ENCODE results near the gene TACC2.
A peak's percentile ranks its signal among the peaks of the same experiment; 100 is the strongest.

TACC2 gene

DNA sequence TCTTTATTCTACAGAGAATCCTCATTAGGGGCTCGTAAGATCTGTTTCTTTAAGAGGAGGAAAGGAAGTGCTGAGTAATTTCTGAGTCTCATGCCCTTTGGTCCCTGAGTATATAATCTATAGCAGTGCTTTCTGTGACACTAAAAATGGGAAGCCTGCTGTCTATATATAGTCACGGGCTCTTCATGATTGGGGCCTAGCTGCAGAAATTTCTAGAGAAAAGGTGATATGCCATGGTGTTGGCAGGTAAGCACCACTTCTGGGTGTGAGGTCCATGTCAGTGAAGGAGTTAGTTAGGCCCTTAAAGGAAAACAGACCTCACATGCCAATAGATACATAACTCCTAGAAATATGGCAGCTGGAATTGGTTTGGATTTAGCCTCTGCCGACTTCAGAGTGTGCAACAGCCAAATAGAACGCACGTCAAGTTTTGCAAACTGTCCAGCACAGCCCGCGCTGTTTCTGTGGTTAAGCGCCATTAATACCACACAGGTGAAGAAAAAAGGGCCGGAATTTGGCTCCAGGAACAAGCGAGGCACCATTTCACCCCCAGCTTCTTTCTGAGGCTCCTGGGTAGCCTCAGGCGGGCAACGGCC is 123.2 kb downstream of the TACC2 start:
- Histone ChIP-seq H3K4me3 (ENCODE audit: low read length) (peak overlapping the region; percentile 21), H3K9me3 (ENCODE audit: control insufficient read depth, low read length) (no peaks in the 10 kb centered on the region), H3K36me3 (ENCODE audit: control insufficient read depth, insufficient read depth, low read length) (no peaks in the 10 kb centered on the region), H3K9ac (ENCODE audit: low read length) (peak overlapping the region; percentile 93), H3K27me3 (ENCODE audit: control insufficient read depth, insufficient read depth, low read length) (no peaks in the 10 kb centered on the region), H3K4me1 (ENCODE audit: control insufficient read depth, insufficient read depth, low read length) (peaks cover 30% of the 10 kb centered on the region)

GRCh38 chr10:122112625-122113160 is 123.7 kb downstream of the TACC2 start:
- Histone ChIP-seq H3K4me1 (ENCODE audit: control insufficient read depth, insufficient read depth, low read length) (peaks cover 30% of the 10 kb centered on the region), H3K9ac (ENCODE audit: low read length) (peak overlapping the region; percentile 93), H3K36me3 (ENCODE audit: control insufficient read depth, insufficient read depth, low read length) (no peaks in the 10 kb centered on the region), H3K4me3 (ENCODE audit: low read length) (peak overlapping the region; percentile 77), H3K9me3 (ENCODE audit: control insufficient read depth, low read length) (no peaks in the 10 kb centered on the region), H3K27me3 (ENCODE audit: control insufficient read depth, insufficient read depth, low read length) (no peaks in the 10 kb centered on the region)

- Histone ChIP-seq H3K9me3 (ENCODE audit: control insufficient read depth, low read length) (no peaks in the 10 kb centered on the region), H3K4me1 (ENCODE audit: control insufficient read depth, insufficient read depth, low read length) (peaks cover 30% of the 10 kb centered on the region), H3K4me3 (ENCODE audit: low read length) (peak overlapping the region; percentile 77), H3K9ac (ENCODE audit: low read length) (peak overlapping the region; percentile 93), H3K27me3 (ENCODE audit: control insufficient read depth, insufficient read depth, low read length) (no peaks in the 10 kb centered on the region), H3K36me3 (ENCODE audit: control insufficient read depth, insufficient read depth, low read length) (no peaks in the 10 kb centered on the region)
Observed at GRCh38 chr10:122113161-122113944, 124.4 kb downstream of the TACC2 start.

DNA sequence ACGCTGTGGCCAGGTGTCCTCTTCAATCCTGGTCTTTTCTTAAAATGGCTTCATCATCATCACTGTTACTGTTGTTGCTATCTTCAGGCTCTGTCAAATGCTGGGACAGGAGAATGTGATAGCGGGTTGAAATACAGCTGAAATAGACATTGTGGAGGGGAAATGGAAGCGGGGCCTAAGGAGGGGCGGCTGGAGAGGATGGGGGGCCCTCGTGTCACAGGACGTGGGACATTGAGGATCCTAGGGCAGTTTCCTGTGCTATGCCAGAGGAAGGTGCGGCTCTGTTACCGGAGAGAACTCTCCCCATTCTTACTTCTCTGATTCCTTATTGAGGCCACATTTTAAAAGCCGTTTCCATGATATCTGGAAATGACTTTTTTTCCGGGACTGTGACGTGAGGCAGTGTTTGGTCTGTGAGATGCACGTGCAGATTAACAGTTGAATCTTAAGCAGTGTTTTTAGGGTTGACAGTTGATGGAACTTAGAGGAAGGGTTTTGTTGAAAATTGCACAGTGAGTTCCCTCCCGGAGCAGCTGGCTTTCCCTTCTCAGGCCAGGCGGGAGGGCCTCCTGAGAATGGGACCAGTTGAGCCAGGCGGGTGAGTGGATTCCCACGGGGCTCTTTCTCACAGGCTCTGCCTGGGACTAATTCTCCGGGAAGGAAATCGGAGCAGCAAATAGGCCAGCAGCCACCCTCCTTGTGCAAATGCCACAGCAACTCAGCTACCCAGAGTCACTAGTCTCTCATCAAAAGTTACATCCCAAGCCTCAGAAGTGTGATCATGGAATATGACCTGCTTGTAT is 125.2 kb downstream of the TACC2 start:
- Histone ChIP-seq H3K27me3 (ENCODE audit: control insufficient read depth, insufficient read depth, low read length) (no peaks in the 10 kb centered on the region), H3K36me3 (ENCODE audit: control insufficient read depth, insufficient read depth, low read length) (no peaks in the 10 kb centered on the region)

GRCh38 chr10:122115874-122116273 is 126.9 kb downstream of the TACC2 start:
- peaks cover 30% of the 10 kb centered on the region for H3K4me1 ChIP-seq (ENCODE audit: control insufficient read depth, insufficient read depth, low read length)
- no peaks in the 10 kb centered on the region for H3K27me3 ChIP-seq (ENCODE audit: control insufficient read depth, insufficient read depth, low read length)
- H3K9ac ChIP-seq (ENCODE audit: low read length) = no peak overlapping the region
- H3K9me3 ChIP-seq (ENCODE audit: control insufficient read depth, low read length) = no peaks in the 10 kb centered on the region
- no peak overlapping the region for H3K4me3 ChIP-seq (ENCODE audit: low read length)
- H3K36me3 ChIP-seq (ENCODE audit: control insufficient read depth, insufficient read depth, low read length) = no peaks in the 10 kb centered on the region

More for the DNA sequence above, 125.2 kb downstream of the TACC2 start:
- Histone ChIP-seq H3K9ac (ENCODE audit: low read length) (peak overlapping the region; percentile 93), H3K4me3 (ENCODE audit: low read length) (peak overlapping the region; percentile 77), H3K4me1 (ENCODE audit: control insufficient read depth, insufficient read depth, low read length) (peaks cover 30% of the 10 kb centered on the region), H3K9me3 (ENCODE audit: control insufficient read depth, low read length) (no peaks in the 10 kb centered on the region)

GRCh38 chr10:122116331-122116730 is 127.4 kb downstream of the TACC2 start:
- H3K4me1 ChIP-seq (ENCODE audit: control insufficient read depth, insufficient read depth, low read length) = peaks cover 30% of the 10 kb centered on the region

GRCh38 chr10:122117475-122117874 is 128.5 kb downstream of the TACC2 start:
- no peak overlapping the region for H3K9ac ChIP-seq (ENCODE audit: low read length)
- H3K9me3 ChIP-seq (ENCODE audit: control insufficient read depth, low read length) = no peaks in the 10 kb centered on the region
- H3K4me1 ChIP-seq (ENCODE audit: control insufficient read depth, insufficient read depth, low read length) = peaks cover 24% of the 10 kb centered on the region
- H3K36me3 ChIP-seq (ENCODE audit: control insufficient read depth, insufficient read depth, low read length) = no peaks in the 10 kb centered on the region
- H3K27me3 ChIP-seq (ENCODE audit: control insufficient read depth, insufficient read depth, low read length) = no peaks in the 10 kb centered on the region
- H3K4me3 ChIP-seq (ENCODE audit: low read length) = no peak overlapping the region

More at GRCh38 chr10:122116331-122116730, 127.4 kb downstream of the TACC2 start:
- Histone ChIP-seq H3K9ac (ENCODE audit: low read length) (no peak overlapping the region), H3K4me3 (ENCODE audit: low read length) (no peak overlapping the region), H3K36me3 (ENCODE audit: control insufficient read depth, insufficient read depth, low read length) (no peaks in the 10 kb centered on the region), H3K9me3 (ENCODE audit: control insufficient read depth, low read length) (no peaks in the 10 kb centered on the region), H3K27me3 (ENCODE audit: control insufficient read depth, insufficient read depth, low read length) (no peaks in the 10 kb centered on the region)

DNA sequence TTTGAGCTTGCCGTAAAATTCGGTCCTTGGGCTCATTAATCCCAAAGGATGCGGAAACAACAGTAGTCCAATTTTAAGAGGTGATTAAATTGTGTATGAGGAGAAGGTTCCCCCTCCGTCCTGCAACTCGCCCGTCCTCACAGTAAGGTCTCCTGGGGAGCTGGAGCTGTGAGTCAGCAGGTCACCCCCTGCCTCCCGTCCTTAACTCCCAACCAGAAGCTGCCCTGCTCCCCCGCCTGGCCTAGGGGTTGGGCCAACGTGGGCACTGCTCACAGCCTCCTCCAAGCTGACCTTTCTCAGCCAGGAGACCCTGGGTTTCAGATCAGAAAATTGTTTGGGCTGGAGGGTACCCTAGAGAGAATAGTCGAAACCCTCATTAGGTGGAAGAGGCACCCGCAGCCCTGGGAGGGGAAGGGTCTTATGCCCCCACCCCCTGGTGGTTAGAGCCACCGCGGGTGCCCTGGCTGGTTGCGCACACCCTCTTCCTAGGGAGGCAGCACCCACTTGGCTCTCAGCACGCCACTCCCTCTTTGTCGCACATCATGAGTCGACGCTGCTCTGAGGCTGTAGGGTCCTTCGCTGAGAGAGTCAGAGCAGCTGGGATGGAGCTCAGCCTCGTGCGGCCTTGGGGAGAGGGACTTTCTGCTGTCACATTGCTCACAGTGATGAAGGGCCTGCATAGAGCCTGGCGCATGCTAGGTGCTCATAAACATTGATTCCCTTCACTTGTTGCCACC is 131.2 kb downstream of the TACC2 start:
- Histone ChIP-seq H3K27me3 (ENCODE audit: control insufficient read depth, insufficient read depth, low read length) (no peaks in the 10 kb centered on the region), H3K4me1 (ENCODE audit: control insufficient read depth, insufficient read depth, low read length) (peaks cover 13% of the 10 kb centered on the region), H3K4me3 (ENCODE audit: low read length) (no peak overlapping the region), H3K36me3 (ENCODE audit: control insufficient read depth, insufficient read depth, low read length) (no peaks in the 10 kb centered on the region), H3K9me3 (ENCODE audit: control insufficient read depth, low read length) (no peaks in the 10 kb centered on the region), H3K9ac (ENCODE audit: low read length) (no peak overlapping the region)

DNA sequence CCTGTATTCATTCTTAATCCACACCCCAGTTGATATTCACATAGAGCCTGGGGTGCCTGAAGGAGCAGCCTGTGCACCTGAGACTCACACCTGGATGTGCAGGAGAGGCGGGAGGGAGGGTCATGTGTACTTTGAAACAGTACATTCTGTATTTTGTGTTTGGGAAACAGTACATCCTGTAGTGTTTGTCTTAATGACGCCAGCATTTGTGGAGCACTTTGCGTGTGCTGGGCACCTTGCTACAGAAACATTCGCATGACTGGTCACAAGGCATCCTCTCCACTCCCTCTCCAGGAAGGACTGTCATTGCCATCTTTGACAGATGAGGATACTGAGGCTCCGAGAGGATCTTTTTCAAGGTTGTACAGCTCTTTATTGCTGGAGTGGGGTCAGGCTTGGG is 132.1 kb downstream of the TACC2 start:
- Histone ChIP-seq H3K9me3 (ENCODE audit: control insufficient read depth, low read length) (no peaks in the 10 kb centered on the region), H3K27me3 (ENCODE audit: control insufficient read depth, insufficient read depth, low read length) (no peaks in the 10 kb centered on the region), H3K4me3 (ENCODE audit: low read length) (no peak overlapping the region), H3K9ac (ENCODE audit: low read length) (no peak overlapping the region), H3K4me1 (ENCODE audit: control insufficient read depth, insufficient read depth, low read length) (peaks cover 7% of the 10 kb centered on the region), H3K36me3 (ENCODE audit: control insufficient read depth, insufficient read depth, low read length) (no peaks in the 10 kb centered on the region)

DNA sequence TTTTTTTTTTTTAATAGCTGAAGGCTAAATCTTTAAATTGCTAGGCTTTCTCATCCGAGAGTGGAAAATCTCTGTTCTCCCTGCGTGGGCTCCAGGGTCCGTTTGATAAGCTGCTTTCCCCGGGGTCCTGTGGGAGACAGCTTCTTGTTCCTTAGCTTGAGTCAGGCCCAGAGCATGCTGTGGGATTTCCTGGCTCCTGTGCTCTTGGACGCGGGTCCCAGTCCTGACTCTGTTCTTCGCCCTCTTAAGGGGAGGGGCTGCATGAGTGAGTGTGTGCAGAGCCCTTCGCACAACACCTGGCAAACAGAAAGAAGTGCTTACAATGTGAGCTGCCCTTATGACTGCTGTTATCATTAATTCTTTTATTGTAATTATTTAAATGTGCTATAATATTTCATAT is 133.5 kb downstream of the TACC2 start:
- Histone ChIP-seq H3K4me3 (ENCODE audit: low read length) (no peak overlapping the region), H3K36me3 (ENCODE audit: control insufficient read depth, insufficient read depth, low read length) (no peaks in the 10 kb centered on the region), H3K27me3 (ENCODE audit: control insufficient read depth, insufficient read depth, low read length) (no peaks in the 10 kb centered on the region), H3K9me3 (ENCODE audit: control insufficient read depth, low read length) (no peaks in the 10 kb centered on the region), H3K9ac (ENCODE audit: low read length) (no peak overlapping the region), H3K4me1 (ENCODE audit: control insufficient read depth, insufficient read depth, low read length) (peaks cover 13% of the 10 kb centered on the region)

- H3K36me3 ChIP-seq (ENCODE audit: control insufficient read depth, insufficient read depth, low read length) = no peaks in the 10 kb centered on the region
- no peak overlapping the region for H3K4me3 ChIP-seq (ENCODE audit: low read length)
- H3K4me1 ChIP-seq (ENCODE audit: control insufficient read depth, insufficient read depth, low read length) = peaks cover 20% of the 10 kb centered on the region
- no peaks in the 10 kb centered on the region for H3K27me3 ChIP-seq (ENCODE audit: control insufficient read depth, insufficient read depth, low read length)
- no peaks in the 10 kb centered on the region for H3K9me3 ChIP-seq (ENCODE audit: control insufficient read depth, low read length)
- no peak overlapping the region for H3K9ac ChIP-seq (ENCODE audit: low read length)
Observed at GRCh38 chr10:122123186-122123585, 134.2 kb downstream of the TACC2 start.

All from mucosa of stomach (tissue), 1 donor.